Ramos (cell line): ENCODE measurements around the gene SPRN.

ENCODE experiments used
- in situ Hi-C: fragments of 300-500 bp; cut with MboI; formaldehyde crosslinking; loops from one replicate; pipeline ENCODE4 v1.14.3; 2022; ENCODE audit warnings: low sequenced_read_pairs; ENCODE audit not compliant: unreplicated experiment

SPRN gene

DNA sequence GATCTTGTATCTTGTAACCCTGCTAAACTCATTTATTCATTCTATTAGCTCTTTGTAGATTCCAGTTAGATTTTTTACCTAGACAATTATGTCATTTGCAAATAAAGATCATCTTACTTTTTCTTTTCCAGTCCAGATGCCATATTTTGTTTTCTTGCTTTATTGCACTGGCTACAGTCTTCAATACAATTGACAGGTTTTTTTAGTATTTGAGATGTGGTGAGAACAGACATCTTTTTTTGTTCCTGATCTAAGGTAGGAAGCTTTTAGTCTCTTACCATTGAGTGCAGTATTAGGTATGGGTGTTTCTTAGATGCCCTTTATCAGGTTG, 12.1 kb downstream of the SPRN start:
- in situ Hi-C loops, result no loop called here

GRCh38 chr10:133411523-133412380, 12.7 kb downstream of the SPRN start:
- in situ Hi-C loops, result no loop called here

- in situ Hi-C loops, result no loop called here
Observed at GRCh38 chr10:133405844-133406527, 18.4 kb downstream of the SPRN start.

DNA sequence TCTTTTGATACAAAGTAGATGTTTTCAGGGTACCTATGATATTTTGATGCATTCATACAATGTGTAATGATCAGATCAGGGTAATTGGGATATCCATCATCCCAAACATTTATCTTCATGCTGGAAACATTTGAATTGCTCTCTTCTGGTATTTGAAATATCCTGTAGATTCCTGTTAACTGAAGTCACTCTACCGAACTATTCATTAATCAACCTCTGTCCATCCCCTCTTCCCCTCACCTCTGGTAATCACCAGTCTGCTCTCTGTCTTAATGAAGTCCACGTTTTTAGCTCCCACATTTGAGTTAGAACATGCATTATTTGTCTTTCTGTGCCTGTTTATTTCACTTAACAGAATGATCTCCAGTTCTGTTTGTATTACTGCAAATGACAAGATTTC, 19.2 kb downstream of the SPRN start:
- in situ Hi-C loops, result no loop called here

DNA sequence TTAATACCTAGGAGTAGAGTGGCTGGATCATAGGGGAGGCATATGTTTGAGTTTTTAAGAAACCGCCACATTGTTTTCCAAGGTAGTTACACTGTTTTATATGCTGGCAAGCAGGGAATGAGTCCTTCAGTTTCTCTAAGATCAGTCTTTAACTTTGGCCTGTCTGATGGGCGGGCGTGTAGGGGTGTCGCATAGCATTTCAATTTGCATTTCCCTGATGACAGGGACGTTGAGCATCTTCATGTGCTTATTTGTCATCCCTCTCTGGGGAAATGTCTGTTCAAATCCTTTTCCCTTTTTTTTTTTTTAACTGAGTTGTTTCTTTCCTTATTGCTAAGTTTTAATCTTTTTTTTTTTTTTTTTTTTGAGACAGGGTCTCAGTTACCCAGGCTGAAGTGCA, 20.6 kb downstream of the SPRN start:
- in situ Hi-C loops, result loop anchor here (5.0 kb wide), 1 partner anchor 76 kb away; no protein-coding TSS in a partner anchor

DNA sequence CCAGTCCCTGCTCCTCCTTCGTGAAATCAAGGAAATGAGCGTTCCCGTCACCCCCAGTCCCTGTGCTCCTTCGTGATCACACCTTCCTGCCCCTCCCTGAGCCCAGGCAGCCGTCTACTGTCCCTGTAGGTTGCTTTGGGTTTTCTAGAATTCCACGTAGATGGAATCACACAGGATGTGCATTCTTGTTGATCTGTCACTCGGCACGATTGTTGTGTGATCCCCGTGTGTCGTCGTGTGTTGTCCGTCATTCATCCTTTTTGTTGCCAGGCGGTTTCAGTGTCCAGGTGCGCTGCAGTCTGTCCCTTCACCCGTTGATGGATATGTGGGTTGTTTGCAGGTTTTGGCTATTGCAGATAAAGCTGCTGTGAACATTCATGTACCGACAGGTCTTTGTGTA, 21.1 kb downstream of the SPRN start:
- in situ Hi-C loops, result loop anchor here (5.0 kb wide), 1 partner anchor 76 kb away; no protein-coding TSS in a partner anchor

GRCh38 chr10:133401981-133402725, 22.3 kb downstream of the SPRN start:
- in situ Hi-C loops, result loop anchor here (5.0 kb wide), 1 partner anchor 75 kb away; no protein-coding TSS in a partner anchor

GRCh38 chr10:133401500-133401899, 22.9 kb downstream of the SPRN start:
- in situ Hi-C loops, result loop anchor here (5.0 kb wide), 1 partner anchor 74 kb away; no protein-coding TSS in a partner anchor

DNA sequence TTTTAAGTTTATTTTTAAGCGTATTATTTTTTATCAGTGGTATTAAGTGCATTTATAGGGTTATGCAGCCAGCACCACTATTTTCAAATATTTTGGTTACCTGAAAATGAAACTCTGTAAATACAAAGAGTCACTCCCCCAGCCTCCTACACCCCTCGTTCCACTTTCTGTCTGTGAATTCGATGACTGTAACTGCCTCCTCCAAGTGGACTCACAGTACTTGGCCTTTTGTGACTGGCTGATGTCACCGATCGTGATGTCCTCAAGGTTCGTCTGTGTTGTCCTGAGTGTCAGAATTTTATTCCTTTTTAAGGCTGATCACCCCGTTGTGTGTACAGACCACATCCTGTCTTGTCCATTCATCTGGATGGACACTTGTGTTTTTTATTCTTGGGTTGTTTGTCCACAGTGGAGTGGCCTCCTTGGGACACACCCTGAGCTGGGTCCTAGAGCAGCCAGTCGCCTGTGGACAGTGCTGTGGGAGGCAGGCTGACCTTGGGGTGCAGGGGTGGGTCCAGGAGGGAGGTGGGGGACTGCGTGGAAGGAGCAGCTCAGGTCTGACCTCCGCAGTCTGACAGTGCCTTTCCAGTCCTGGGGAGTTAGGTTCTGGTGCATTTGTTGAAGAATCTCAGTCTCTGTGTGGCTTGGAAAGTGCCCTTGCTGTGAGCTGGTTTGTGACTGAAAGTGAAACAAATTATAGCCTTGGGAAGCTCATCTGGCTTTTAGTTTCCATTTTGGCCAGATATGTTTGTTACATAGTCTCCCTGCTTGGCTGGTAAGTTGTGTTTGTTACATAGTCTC, 23.6 kb downstream of the SPRN start:
- in situ Hi-C loops, result loop anchor here (5.0 kb wide), 1 partner anchor 74 kb away; no protein-coding TSS in a partner anchor

DNA sequence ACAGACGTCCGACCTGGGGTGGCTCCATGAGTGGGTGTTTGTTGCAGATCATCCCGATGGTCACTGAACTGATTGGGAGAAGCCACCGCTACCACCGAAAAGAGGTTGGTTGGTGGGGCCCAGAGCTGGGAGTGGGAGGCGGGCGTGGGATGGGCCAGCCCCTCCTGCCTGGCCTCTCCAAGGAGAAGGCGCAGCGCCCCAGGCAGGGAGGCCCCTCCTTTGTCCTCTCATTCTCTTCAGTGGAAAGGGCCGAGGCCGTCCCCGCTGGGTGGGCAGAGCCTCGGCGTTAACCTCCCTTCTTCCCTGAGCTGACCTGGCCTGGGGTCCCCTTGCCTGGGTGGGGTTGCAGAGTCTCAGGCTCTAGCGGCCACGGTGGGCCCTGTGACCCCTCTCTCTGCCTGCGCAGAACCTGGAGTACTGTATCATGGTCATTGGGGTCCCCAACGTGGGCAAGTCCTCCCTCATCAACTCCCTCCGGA, 25.3 kb downstream of the SPRN start:
- in situ Hi-C loops, result no loop called here

DNA sequence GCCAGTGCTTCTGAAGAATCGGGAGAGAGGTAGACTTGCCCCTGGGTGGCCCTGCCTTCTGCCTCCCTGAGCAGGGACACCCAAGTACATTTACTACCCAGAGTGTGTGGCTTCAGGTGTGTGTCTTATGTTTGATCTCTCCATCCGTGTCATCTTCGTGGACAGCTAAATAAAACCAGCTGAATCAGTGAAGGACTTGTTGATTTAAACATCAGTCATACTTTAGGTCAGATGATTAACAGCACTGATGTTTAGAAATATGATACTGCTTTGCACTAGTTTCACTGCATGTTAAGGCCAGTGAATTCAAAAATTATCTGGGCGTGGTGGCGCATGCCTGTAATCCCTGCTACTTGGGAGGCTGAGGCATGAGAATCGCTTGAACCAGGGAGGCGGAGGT, 26.5 kb downstream of the SPRN start:
- in situ Hi-C loops, result no loop called here

DNA sequence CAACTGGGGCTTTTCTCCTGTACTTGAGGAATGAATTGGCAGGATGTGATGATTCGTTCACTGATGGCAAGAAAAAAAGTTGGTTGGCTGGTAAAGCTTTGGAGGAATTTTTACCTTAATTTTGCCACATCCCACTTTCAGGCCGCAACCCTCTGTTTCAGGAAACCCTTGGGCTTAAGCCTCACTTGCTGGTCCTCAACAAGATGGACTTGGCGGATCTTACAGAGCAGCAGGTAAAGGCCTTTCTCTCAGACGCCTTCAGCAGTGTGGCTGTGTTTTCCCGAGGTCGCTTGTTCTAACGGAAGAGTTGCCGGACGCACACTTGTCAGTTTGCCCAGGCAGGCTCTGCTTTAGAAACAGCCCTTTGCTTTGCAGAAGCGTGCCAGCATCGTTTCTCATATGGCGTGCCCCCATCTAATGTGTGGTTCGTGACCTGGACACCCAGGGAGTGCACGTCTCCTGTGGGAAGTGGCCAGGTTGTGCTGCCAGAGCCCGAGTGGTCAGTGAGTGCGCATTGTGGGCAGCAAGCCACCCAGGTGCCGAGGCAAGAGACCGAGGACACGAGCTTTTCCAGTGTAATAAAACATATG, 28.3 kb downstream of the SPRN start:
- in situ Hi-C loops, result no loop called here

- in situ Hi-C loops, result no loop called here
Observed at GRCh38 chr10:133394801-133395221, 29.6 kb downstream of the SPRN start.

DNA sequence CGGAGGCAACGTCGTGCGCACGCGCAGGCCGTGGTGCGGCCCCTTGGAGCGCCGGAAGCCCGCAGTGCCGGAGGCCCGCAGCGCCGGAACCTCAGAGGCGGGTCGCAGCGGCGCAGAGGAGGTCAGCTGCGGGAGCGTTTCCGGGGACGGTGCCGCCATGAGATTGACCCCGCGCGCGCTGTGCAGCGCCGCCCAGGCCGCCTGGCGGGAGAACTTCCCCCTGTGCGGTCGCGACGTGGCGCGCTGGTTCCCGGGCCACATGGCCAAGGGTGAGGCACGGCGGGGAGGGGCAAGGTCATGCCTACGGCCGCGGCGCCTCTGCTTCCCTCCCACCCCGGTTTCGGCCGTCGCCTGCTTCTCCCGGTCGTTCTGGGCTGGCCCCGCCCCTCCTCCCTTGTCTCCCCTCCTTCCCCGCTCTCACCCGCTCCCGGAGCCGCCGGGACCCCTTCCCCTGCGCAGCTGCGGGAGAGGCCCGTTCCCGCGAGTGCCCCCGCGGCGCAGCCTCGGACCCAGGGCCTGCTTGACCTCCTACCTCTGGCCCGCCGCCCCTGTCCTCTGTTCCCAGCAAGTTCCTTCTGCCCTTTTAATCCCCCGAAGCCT, 30.3 kb downstream of the SPRN start, which contains the start of gene MTG1:
MTG1 (plus strand) TSS at position 94 of the 600 bp plus-strand sequence; CDS start at position 158, 64 bp downstream.
- in situ Hi-C loops, result no loop called here

GRCh38 chr10:133393401-133394063, 30.9 kb downstream of the SPRN start:
- in situ Hi-C loops, result no loop called here

- in situ Hi-C loops, result no loop called here
Observed at GRCh38 chr10:133391761-133392518, 32.5 kb downstream of the SPRN start.

DNA sequence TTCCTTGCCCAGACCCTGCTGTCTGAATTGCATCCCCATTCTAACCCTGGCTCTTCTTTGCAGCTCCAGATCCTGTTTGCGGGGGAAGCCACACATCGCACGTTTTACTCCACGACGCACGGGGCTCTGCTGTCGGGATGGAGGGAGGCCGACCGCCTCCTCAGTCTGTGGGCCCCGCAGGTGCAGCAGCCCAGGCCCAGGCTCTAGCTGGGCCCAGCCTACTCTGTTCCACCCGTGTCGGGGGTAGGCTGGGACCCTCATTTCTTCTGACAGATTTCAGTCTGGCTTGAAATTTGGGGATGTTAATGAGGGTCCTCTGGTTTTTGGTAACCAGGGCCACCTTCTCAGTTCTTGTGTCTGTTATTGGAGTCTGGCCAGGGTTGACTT, 33.2 kb downstream of the SPRN start:
- in situ Hi-C loops, result no loop called here
